ENCODE data around the gene HSH2D.

DNA sequence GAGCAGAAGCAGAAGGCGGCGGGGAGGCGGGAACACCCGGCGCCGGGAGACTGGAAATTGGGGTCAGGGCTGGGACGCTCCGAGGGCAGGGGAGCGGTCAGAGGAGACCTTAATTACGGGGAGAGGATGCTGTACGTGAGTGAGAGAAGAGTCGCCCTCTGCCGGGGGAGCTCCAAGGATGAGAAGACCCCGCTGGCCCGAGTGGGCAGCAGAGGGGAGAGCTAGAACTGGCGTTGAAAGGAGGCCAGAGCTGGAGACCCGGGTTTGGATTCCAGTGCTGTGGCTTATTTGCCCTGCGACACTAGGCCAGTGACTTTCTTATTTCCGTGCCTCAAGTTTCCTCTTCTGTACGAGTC is 42.3 kb downstream of the HSH2D start:
- no peak for TF ChIP-seq POLR2AphosphoS5 (IDR thresholded peaks at IDR 0.05; ENCODE audit: low read depth, low read length)
- TF ChIP-seq TAF1 (IDR thresholded peaks at IDR 0.05; ENCODE audit: borderline replicate concordance, insufficient read depth, low read length) = no peak
- TF ChIP-seq, protein P1, sequence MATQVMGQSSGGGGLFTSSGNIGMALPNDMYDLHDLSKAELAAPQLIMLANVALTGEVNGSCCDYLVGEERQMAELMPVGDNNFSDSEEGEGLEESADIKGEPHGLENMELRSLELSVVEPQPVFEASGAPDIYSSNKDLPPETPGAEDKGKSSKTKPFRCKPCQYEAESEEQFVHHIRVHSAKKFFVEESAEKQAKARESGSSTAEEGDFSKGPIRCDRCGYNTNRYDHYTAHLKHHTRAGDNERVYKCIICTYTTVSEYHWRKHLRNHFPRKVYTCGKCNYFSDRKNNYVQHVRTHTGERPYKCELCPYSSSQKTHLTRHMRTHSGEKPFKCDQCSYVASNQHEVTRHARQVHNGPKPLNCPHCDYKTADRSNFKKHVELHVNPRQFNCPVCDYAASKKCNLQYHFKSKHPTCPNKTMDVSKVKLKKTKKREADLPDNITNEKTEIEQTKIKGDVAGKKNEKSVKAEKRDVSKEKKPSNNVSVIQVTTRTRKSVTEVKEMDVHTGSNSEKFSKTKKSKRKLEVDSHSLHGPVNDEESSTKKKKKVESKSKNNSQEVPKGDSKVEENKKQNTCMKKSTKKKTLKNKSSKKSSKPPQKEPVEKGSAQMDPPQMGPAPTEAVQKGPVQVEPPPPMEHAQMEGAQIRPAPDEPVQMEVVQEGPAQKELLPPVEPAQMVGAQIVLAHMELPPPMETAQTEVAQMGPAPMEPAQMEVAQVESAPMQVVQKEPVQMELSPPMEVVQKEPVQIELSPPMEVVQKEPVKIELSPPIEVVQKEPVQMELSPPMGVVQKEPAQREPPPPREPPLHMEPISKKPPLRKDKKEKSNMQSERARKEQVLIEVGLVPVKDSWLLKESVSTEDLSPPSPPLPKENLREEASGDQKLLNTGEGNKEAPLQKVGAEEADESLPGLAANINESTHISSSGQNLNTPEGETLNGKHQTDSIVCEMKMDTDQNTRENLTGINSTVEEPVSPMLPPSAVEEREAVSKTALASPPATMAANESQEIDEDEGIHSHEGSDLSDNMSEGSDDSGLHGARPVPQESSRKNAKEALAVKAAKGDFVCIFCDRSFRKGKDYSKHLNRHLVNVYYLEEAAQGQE (IDR thresholded peaks at IDR 0.05; ENCODE audit: insufficient read depth in 1 of 2, low read depth in 2 of 2, low read length in 2 of 2) = no peak
